PFSK-1 (cell line): ENCODE results near the gene LDB2.

Source experiments
- FOXP2 ChIP-seq: optimal IDR thresholded peaks from 2 replicates; pipeline ENCODE3; 2011; ENCODE audit warnings: borderline replicate concordance, control low read depth, inconsistent platforms; ENCODE audit not compliant: insufficient read depth; ENCODE audit errors: extremely low read length, extremely low read depth
- POLR2AphosphoS5 ChIP-seq: IDR thresholded peaks from 2 replicates; pipeline ENCODE4 v1.6.1; 2012; ENCODE audit warnings: low read depth, mild to moderate bottlenecking, control low read depth, low read length, moderate library complexity
- SIN3A ChIP-seq: IDR thresholded peaks from 2 replicates; pipeline ENCODE4 v1.6.1; 2012; ENCODE audit warnings: mild to moderate bottlenecking, low read length, moderate library complexity, borderline replicate concordance; ENCODE audit not compliant: insufficient read depth
- TAF1 ChIP-seq: IDR thresholded peaks from 2 replicates; pipeline ENCODE4 v1.6.1; 2012; ENCODE audit warnings: low read length, control low read depth, borderline replicate concordance; ENCODE audit not compliant: insufficient read depth
- TF ChIP-seq, protein P1 (sequence below), 2 experiments: IDR thresholded peaks; 2 replicates each; pipeline versions ENCODE4 v1.6.1 to v1.8.0; 2011 to 2012; ENCODE audit warnings: low read depth in 2 of 2, low read length in 2 of 2, control low read depth in 1 of 2, inconsistent platforms in 1 of 2, mild to moderate bottlenecking in 1 of 2, moderate library complexity in 1 of 2; ENCODE audit not compliant: insufficient read depth in 1 of 2

Gene LDB2

DNA sequence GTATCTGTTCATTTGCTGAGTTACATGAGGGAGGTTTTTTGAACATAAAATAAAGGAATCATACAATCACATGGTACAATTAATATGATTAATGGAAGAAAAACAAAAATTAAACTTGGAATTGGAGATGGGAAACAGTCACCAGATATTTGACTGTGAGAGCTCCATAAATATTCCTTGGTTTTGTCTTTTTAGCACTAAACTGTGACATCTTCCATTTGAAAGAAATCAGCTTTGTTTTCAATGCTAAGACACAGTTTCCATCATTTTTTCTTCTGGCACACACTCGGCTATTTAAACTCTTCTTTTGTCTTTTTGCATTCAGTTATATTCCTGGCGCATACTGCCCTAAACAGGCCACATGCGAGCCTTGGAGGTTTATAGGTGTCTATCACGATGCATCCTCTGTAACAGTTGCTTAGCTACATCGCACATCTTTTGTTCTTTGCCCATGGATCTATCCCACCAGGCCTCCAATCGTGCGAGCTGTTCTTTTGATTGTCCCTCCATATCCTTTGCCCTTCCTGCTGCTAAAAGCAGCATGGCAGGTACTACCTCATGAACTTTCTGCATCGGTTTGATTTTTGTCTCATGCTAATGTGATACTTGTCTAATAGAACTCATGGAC is 158.3 kb downstream of the LDB2 start:
- TF ChIP-seq TAF1 = no peak
- no peak for TF ChIP-seq FOXP2
- TF ChIP-seq POLR2AphosphoS5 = no peak
- TF ChIP-seq, protein P1, sequence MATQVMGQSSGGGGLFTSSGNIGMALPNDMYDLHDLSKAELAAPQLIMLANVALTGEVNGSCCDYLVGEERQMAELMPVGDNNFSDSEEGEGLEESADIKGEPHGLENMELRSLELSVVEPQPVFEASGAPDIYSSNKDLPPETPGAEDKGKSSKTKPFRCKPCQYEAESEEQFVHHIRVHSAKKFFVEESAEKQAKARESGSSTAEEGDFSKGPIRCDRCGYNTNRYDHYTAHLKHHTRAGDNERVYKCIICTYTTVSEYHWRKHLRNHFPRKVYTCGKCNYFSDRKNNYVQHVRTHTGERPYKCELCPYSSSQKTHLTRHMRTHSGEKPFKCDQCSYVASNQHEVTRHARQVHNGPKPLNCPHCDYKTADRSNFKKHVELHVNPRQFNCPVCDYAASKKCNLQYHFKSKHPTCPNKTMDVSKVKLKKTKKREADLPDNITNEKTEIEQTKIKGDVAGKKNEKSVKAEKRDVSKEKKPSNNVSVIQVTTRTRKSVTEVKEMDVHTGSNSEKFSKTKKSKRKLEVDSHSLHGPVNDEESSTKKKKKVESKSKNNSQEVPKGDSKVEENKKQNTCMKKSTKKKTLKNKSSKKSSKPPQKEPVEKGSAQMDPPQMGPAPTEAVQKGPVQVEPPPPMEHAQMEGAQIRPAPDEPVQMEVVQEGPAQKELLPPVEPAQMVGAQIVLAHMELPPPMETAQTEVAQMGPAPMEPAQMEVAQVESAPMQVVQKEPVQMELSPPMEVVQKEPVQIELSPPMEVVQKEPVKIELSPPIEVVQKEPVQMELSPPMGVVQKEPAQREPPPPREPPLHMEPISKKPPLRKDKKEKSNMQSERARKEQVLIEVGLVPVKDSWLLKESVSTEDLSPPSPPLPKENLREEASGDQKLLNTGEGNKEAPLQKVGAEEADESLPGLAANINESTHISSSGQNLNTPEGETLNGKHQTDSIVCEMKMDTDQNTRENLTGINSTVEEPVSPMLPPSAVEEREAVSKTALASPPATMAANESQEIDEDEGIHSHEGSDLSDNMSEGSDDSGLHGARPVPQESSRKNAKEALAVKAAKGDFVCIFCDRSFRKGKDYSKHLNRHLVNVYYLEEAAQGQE (IDR thresholded peaks at IDR 0.05; ENCODE audit: insufficient read depth in 1 of 2, low read depth in 2 of 2, low read length in 2 of 2) = no peak
- no peak for TF ChIP-seq SIN3A

DNA sequence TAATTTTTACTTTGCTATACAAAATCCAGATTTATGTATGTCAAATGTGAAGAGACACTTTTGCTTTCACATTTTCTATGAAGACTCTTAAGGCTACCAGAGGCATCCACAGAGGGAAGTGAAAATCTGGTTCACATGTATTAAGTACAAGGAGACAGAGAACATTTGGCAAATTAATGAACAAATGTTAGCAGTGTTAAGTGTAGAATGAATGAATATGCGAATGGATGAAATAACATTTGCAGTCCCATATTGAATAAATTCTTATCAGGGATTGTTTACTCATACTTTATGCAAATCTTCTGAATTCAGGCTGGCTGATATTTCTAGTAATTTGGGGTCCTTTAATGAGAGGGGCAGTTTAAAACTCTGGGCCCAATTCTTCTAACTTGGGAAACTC is 159.9 kb downstream of the LDB2 start:
- TF ChIP-seq FOXP2 = no peak
- TF ChIP-seq SIN3A = no peak
- TF ChIP-seq POLR2AphosphoS5 = no peak

DNA sequence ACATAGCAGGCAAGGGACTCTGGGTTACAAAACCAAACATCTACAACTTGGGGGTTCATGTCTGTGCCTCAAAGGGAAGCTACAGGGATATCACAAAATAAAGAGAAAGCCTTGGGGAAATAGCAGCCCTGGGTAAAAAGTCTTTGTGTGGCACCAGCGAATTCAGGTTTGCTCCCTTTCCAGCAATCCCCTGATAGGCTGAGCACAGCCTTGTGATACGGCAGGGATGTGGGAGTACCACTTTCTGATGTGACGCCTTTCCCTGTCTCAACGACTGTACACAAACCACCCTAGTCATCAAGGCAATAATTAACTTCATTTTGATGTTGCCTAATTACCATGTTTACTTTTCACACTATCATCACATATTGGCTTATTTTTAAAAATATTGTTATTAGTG is 164.9 kb downstream of the LDB2 start:
- TF ChIP-seq SIN3A (no peak), FOXP2 (no peak)

DNA sequence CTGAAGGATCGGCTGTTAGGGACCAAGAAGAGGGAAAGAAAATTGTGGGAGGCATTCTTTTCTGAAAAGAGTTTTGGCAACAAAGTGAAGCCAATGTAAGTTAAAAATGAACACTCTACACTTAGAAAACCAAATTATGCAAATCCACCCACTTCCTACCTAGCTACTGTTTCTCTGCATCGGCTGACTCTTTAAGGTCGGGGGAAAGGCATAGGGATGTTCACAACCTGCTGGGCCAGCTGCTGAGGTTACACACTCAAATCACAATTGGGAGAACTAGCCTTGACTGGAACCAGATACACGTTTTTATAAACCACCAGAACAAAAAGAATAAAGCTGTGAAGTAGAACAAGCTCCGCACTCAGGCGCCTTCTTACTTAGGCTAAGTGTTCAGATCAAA is 165.7 kb downstream of the LDB2 start:
- TF ChIP-seq POLR2AphosphoS5 (no peak), TAF1 (no peak), FOXP2 (no peak), SIN3A (no peak)
- TF ChIP-seq, protein P1 (IDR thresholded peaks at IDR 0.05; ENCODE audit: insufficient read depth in 1 of 2, low read depth in 2 of 2, low read length in 2 of 2) = no peak

DNA sequence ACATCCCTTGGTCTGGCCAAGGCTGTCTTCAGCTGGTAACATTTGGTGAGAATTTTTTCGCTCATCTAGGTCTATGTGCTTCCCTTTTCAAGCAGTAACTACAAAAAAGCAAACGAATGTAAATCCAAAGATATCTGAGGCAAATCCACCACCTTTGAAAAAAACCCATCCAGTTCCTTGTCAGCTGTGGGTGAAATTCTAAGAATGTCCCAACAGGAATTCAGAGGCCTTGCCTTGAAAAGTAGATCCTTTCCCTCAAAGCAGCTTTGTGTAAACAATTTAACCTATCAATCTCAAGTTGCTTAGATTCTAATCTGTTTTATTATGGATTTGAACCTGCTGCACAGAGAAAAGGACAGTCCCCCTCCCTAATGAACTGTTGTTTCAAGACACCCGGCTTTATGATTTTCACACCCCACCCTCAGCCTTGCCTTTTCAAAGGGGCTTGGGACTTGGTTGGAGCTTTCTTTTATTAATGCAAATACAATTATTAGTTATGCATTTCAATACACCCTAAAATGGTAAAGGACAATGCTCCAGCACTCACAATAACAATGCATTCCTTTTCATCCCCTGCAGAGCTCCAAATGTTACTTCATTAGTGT is 166.6 kb downstream of the LDB2 start:
- TF ChIP-seq FOXP2 (no peak), SIN3A (no peak), POLR2AphosphoS5 (no peak)

DNA sequence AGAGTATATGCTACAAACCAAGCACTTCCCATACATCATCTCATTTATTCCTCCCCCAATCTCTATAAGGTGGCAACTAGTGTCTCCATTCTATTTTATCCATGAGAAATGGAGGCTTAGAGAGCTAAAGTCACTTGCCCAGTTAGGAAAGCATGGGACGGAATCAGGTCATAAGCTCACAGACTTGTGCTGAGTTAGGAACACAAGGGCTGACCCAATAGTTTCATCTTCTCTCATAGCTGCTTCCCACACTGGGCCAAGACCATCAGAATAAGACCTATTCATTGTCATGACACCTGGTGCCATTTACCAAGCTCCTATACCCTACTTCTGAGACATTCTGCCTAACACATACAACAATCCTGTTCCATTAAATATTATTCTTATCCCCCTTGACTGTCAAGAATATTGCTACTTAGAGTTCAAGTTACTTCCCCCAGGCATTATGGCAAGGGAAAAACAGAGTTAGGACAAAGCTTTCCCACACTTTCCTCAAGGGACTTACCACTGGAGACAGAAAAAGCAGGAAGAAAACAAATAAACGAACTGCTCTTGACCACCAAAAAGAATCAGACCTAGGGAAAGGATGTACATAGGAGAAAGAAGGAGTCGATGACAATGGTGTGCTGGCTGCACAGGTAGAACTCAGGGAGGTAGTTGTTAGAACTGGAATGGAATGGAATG is 167.8 kb downstream of the LDB2 start:
- TF ChIP-seq POLR2AphosphoS5 = no peak
- TF ChIP-seq, protein P1 (IDR thresholded peaks at IDR 0.05; ENCODE audit: insufficient read depth in 1 of 2, low read depth in 2 of 2, low read length in 2 of 2) = no peak
- TF ChIP-seq SIN3A = no peak
- TF ChIP-seq FOXP2 = no peak
- no peak for TF ChIP-seq TAF1
